ENCODE data around the gene CFAP210.

The CFAP210 gene

GRCh38 chr2:169694113-169694893 lies at the start of gene CFAP210, which contains the start of gene PHOSPHO2:
Gene CFAP210 (minus strand): TSS chr2:169694405. CDS start chr2:169694327, 78 bp downstream.
Gene PHOSPHO2 (plus strand): TSS chr2:169694469. CDS start chr2:169700972, 6,503 bp downstream.
- Histone ChIP-seq H3K4me1 (ENCODE audit: insufficient read depth, low read length) (peaks cover 22% of the 10 kb centered on the region), H2AFZ (ENCODE audit: low read depth, low read length) (peak within 1 kb of the TSS; percentile 91), H3K36me3 (ENCODE audit: insufficient read depth, low read length) (peaks cover 6% of the 10 kb centered on the region; the same call in 1 of the 2 replicates), H3K9ac (ENCODE audit: low read depth, low read length) (peak within 1 kb of the TSS; percentile 63), H3K27ac (ENCODE audit: low read length) (peak within 1 kb of the TSS; percentile 64), H3K4me3 (ENCODE audit: low read depth in 1 of 2, low read length in 2 of 2) (peak within 1 kb of the TSS; percentile 66 to 74), H3K27me3 (ENCODE audit: insufficient read depth, low read length, poor library complexity) (no peaks in the 10 kb centered on the region), H4K20me1 (ENCODE audit: insufficient read depth, low read length) (no peaks in the 10 kb centered on the region), H3K79me2 (ENCODE audit: insufficient read depth, low read length) (no peaks in the 10 kb centered on the region), H3K9me3 (ENCODE audit: insufficient read depth, low read length, severe bottlenecking) (no peaks in the 10 kb centered on the region), H3K4me2 (ENCODE audit: insufficient read depth, low read length) (peak within 1 kb of the TSS; percentile 96)
- DNase-seq (peak; percentile 96), ATAC-seq (ENCODE audit: insufficient read depth, low read depth) (peak; percentile 99)
- TF ChIP-seq EZH2 (IDR thresholded peaks at IDR 0.05; ENCODE audit: borderline replicate concordance, low read depth, low read length, severe bottlenecking) = no peak
- no peak for TF ChIP-seq CTCF (IDR thresholded peaks at IDR 0.05; ENCODE audit: borderline replicate concordance, extremely low read depth, low read length, poor library complexity, severe bottlenecking)

GRCh38 chr2:169743549-169743948 lies 49.3 kb upstream of the CFAP210 start:
- no peak for DNase-seq
- Histone ChIP-seq H3K4me1 (ENCODE audit: insufficient read depth, low read length) (peaks cover 11% of the 10 kb centered on the region; the same call in 1 of the 2 replicates), H3K4me3 (ENCODE audit: low read depth in 1 of 2, low read length in 2 of 2) (no peak overlapping the region), H3K9ac (ENCODE audit: low read depth, low read length) (no peak overlapping the region), H2AFZ (ENCODE audit: low read depth, low read length) (no peak overlapping the region), H3K9me3 (ENCODE audit: insufficient read depth, low read length, severe bottlenecking) (no peaks in the 10 kb centered on the region), H3K79me2 (ENCODE audit: insufficient read depth, low read length) (peaks cover 50% of the 10 kb centered on the region), H3K27ac (ENCODE audit: low read length) (no peak overlapping the region), H3K27me3 (ENCODE audit: insufficient read depth, low read length, poor library complexity) (no peaks in the 10 kb centered on the region), H3K4me2 (ENCODE audit: insufficient read depth, low read length) (no peak overlapping the region), H3K36me3 (ENCODE audit: insufficient read depth, low read length) (peaks cover 76% of the 10 kb centered on the region), H4K20me1 (ENCODE audit: insufficient read depth, low read length) (peaks cover 32% of the 10 kb centered on the region; the same call in 1 of the 2 replicates)
- TF ChIP-seq EZH2 (IDR thresholded peaks at IDR 0.05; ENCODE audit: borderline replicate concordance, low read depth, low read length, severe bottlenecking) (no peak), CTCF (IDR thresholded peaks at IDR 0.05; ENCODE audit: borderline replicate concordance, extremely low read depth, low read length, poor library complexity, severe bottlenecking) (no peak)
- no peak for ATAC-seq (ENCODE audit: insufficient read depth, low read depth)

- no peak overlapping the region for H3K27ac ChIP-seq (ENCODE audit: low read length)
- no peak overlapping the region for H3K4me3 ChIP-seq (ENCODE audit: low read depth in 1 of 2, low read length in 2 of 2)
- H3K36me3 ChIP-seq (ENCODE audit: insufficient read depth, low read length) = peaks cover 55% of the 10 kb centered on the region
- DNase-seq (no peak), ATAC-seq (ENCODE audit: insufficient read depth, low read depth) (no peak)
- H3K79me2 ChIP-seq (ENCODE audit: insufficient read depth, low read length) = peaks cover 76% of the 10 kb centered on the region
- H3K27me3 ChIP-seq (ENCODE audit: insufficient read depth, low read length, poor library complexity) = no peaks in the 10 kb centered on the region
- H2AFZ ChIP-seq (ENCODE audit: low read depth, low read length) = no peak overlapping the region
- TF ChIP-seq CTCF (IDR thresholded peaks at IDR 0.05; ENCODE audit: borderline replicate concordance, extremely low read depth, low read length, poor library complexity, severe bottlenecking) (no peak), EZH2 (IDR thresholded peaks at IDR 0.05; ENCODE audit: borderline replicate concordance, low read depth, low read length, severe bottlenecking) (no peak)
- H3K4me2 ChIP-seq (ENCODE audit: insufficient read depth, low read length) = peak overlapping the region; percentile 23; the same call in 1 of the 2 replicates
- H3K4me1 ChIP-seq (ENCODE audit: insufficient read depth, low read length) = peaks cover 48% of the 10 kb centered on the region
- H3K9me3 ChIP-seq (ENCODE audit: insufficient read depth, low read length, severe bottlenecking) = no peaks in the 10 kb centered on the region
- H3K9ac ChIP-seq (ENCODE audit: low read depth, low read length) = no peak overlapping the region
- H4K20me1 ChIP-seq (ENCODE audit: insufficient read depth, low read length) = peaks cover 29% of the 10 kb centered on the region; the same call in 1 of the 2 replicates
Measured at GRCh38 chr2:169739351-169739750, 45.1 kb upstream of the CFAP210 start.
